ENCODE measurements around the gene EEIG2.
"Not testable (repeated sequence)": the region's sequence is repeated elsewhere in the genome, so short reads cannot be mapped to it uniquely, and the experiment has no call there.

- TF ChIP-seq, protein P1, sequence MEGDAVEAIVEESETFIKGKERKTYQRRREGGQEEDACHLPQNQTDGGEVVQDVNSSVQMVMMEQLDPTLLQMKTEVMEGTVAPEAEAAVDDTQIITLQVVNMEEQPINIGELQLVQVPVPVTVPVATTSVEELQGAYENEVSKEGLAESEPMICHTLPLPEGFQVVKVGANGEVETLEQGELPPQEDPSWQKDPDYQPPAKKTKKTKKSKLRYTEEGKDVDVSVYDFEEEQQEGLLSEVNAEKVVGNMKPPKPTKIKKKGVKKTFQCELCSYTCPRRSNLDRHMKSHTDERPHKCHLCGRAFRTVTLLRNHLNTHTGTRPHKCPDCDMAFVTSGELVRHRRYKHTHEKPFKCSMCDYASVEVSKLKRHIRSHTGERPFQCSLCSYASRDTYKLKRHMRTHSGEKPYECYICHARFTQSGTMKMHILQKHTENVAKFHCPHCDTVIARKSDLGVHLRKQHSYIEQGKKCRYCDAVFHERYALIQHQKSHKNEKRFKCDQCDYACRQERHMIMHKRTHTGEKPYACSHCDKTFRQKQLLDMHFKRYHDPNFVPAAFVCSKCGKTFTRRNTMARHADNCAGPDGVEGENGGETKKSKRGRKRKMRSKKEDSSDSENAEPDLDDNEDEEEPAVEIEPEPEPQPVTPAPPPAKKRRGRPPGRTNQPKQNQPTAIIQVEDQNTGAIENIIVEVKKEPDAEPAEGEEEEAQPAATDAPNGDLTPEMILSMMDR (IDR thresholded peaks at IDR 0.05), result not testable (repeated sequence)
- TF ChIP-seq POLR2AphosphoS5 (IDR thresholded peaks at IDR 0.05), result not testable (repeated sequence)
Measured at GRCh38 chr1:108547493-108547892, 12.4 kb upstream of the EEIG2 start.
